IMR-90 (cell line): ENCODE data around the gene PINLYP.

Source experiments
- BHLHE40 ChIP-seq: fragments of 150-350 bp; IDR thresholded peaks from 2 replicates; pipeline ENCODE4 v1.6.1; 2016; ENCODE audit warnings: mild to moderate bottlenecking, low read depth, low read length
- POLR2A ChIP-seq: IDR thresholded peaks from 2 replicates; pipeline ENCODE4 v1.6.1; 2012; ENCODE audit warnings: mild to moderate bottlenecking, low read depth, low read length
- TF ChIP-seq, protein P1 (sequence below): conservative IDR thresholded peaks from 2 replicates; pipeline ENCODE4 v1.5.1; 2012; ENCODE audit warnings: mild to moderate bottlenecking, low read depth, low read length, improper control_type of control experiment

DNA sequence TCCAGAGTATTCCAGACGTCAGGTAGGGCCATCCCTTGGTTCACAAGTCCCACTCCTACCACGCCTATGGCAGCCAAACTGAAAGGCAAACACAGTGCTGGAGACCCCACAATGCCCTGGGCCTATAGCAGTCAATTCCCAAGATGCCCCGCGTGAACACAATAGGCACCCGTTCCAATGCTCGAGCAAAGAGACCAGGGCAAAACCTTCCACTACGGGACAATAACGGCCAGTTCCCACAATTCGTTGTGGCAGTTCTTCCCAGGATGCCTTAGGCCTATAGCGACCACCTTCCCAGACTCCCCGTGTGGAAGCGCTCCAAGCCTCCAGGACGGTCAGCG is 43.3 kb downstream of the PINLYP start:
- TF ChIP-seq, protein P1, sequence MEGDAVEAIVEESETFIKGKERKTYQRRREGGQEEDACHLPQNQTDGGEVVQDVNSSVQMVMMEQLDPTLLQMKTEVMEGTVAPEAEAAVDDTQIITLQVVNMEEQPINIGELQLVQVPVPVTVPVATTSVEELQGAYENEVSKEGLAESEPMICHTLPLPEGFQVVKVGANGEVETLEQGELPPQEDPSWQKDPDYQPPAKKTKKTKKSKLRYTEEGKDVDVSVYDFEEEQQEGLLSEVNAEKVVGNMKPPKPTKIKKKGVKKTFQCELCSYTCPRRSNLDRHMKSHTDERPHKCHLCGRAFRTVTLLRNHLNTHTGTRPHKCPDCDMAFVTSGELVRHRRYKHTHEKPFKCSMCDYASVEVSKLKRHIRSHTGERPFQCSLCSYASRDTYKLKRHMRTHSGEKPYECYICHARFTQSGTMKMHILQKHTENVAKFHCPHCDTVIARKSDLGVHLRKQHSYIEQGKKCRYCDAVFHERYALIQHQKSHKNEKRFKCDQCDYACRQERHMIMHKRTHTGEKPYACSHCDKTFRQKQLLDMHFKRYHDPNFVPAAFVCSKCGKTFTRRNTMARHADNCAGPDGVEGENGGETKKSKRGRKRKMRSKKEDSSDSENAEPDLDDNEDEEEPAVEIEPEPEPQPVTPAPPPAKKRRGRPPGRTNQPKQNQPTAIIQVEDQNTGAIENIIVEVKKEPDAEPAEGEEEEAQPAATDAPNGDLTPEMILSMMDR, result no peak
- no peak for TF ChIP-seq POLR2A
- TF ChIP-seq BHLHE40, result no peak
